ENCODE data around the gene PRKAB2. TPM values are rescaled to one million over a fixed set of nuclear protein-coding genes. Genes with fewer than 3 reads are reported as not detected.
A peak's percentile ranks its signal among the peaks of the same experiment; 100 is the strongest.

PRKAB2 gene
- total and polyA plus RNA-seq, 4 donors, result 13.6 to 24.8 (median 14.3) TPM

GRCh38 chr1:147110872-147111271 is 61.4 kb downstream of the PRKAB2 start (continued):
- no peak for TF ChIP-seq CTCF (IDR thresholded peaks at IDR 0.05; ENCODE audit: low read depth, low read length, missing input control)
- peak; percentile 66 for TF ChIP-seq SP1 (IDR thresholded peaks at IDR 0.05)
- peak; percentile 63 to 78 for TF ChIP-seq HNF4A (conservative IDR thresholded peaks at IDR 0.05)
- peak; percentile 80 to 83 for TF ChIP-seq RXRA (IDR thresholded peaks at IDR 0.05)
- TF ChIP-seq ATF3 (IDR thresholded peaks at IDR 0.05), result no peak

DNA sequence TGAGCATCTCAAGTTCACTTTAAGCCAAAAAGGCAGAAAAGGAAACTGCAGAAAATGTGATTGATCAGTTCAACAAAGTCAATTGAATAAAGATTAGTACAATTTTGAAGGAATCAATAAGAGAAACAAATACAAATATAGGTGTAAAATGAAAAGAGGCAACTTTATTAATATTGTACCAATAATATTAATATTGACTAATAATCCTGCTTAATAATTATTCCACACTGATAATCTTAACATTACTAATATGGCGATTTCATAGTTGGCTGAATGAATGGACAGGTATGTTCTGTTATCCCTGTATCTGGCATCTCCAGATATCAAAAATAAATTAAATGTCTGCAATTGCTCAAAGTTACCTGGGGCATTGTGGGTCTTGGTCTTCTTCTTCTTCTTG is 61.8 kb downstream of the PRKAB2 start:
- Histone ChIP-seq H3K36me3 (ENCODE audit: control insufficient read depth in 4 of 4, insufficient read depth in 3 of 4, low read depth in 1 of 4, low read length in 3 of 4) (peaks cover 0 to 13% (median 2%) of the 10 kb centered on the region in 4 donors), H3K27me3 (ENCODE audit: control insufficient read depth in 4 of 4, insufficient read depth in 4 of 4, low read length in 3 of 4) (no peaks in the 10 kb centered on the region), H3K27ac (ENCODE audit: low read depth in 1 of 2, low read length in 2 of 2) (peak overlapping the region; percentile 66 to 72), H3K4me3 (ENCODE audit: low read depth in 1 of 3, low read length in 3 of 3) (peak overlapping the region; percentile 26 to 64 (median 54)), H3K4me1 (ENCODE audit: control insufficient read depth in 4 of 4, insufficient read depth in 4 of 4, low read length in 3 of 4) (peaks cover 6 to 72% (median 41%) of the 10 kb centered on the region in 4 donors), H3K9ac (ENCODE audit: low read depth in 1 of 2, low read length in 2 of 2) (peak overlapping the region in 1 of 2 donors; percentile 63), H3K9me3 (ENCODE audit: control insufficient read depth in 4 of 4, low read length in 3 of 4) (no peaks in the 10 kb centered on the region)
- 65% methylated on average over 1 of the region's 1 CpG for WGBS
- TF ChIP-seq RAD21 (IDR thresholded peaks at IDR 0.05), result no peak
- TF ChIP-seq FOXA2 (IDR thresholded peaks at IDR 0.05), result no peak
- TF ChIP-seq NR2F2 (IDR thresholded peaks at IDR 0.05), result no peak
- TF ChIP-seq SP1 (IDR thresholded peaks at IDR 0.05), result no peak
- no peak for TF ChIP-seq EGR1 (IDR thresholded peaks at IDR 0.05; ENCODE audit: low read depth in 2 of 2)
- no peak for TF ChIP-seq HNF4G (IDR thresholded peaks at IDR 0.05)
- TF ChIP-seq ZBTB33 (IDR thresholded peaks at IDR 0.05), result no peak
- TF ChIP-seq GABPA (IDR thresholded peaks at IDR 0.05 in 1 of 2, conservative IDR thresholded peaks at IDR 0.05 in 1 of 2), result no peak
- TF ChIP-seq, protein P1, sequence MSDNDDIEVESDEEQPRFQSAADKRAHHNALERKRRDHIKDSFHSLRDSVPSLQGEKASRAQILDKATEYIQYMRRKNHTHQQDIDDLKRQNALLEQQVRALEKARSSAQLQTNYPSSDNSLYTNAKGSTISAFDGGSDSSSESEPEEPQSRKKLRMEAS (IDR thresholded peaks at IDR 0.05), result no peak
- TF ChIP-seq FOXA1 (IDR thresholded peaks at IDR 0.05), result no peak
- no peak for DNase-seq (ENCODE audit: low spot score)

- Histone ChIP-seq H3K27me3 (ENCODE audit: control insufficient read depth in 4 of 4, insufficient read depth in 4 of 4, low read length in 3 of 4) (no peaks in the 10 kb centered on the region), H3K4me3 (ENCODE audit: low read depth in 1 of 3, low read length in 3 of 3) (peak overlapping the region; percentile 9 to 64 (median 54)), H3K27ac (ENCODE audit: low read depth in 1 of 2, low read length in 2 of 2) (peak overlapping the region; percentile 66 to 72), H3K36me3 (ENCODE audit: control insufficient read depth in 4 of 4, insufficient read depth in 3 of 4, low read depth in 1 of 4, low read length in 3 of 4) (peaks cover 0 to 13% (median 2%) of the 10 kb centered on the region in 4 donors), H3K9ac (ENCODE audit: low read depth in 1 of 2, low read length in 2 of 2) (peak overlapping the region in 1 of 2 donors; percentile 33), H3K4me1 (ENCODE audit: control insufficient read depth in 4 of 4, insufficient read depth in 4 of 4, low read length in 3 of 4) (peaks cover 6 to 67% (median 39%) of the 10 kb centered on the region in 4 donors), H3K9me3 (ENCODE audit: control insufficient read depth in 4 of 4, low read length in 3 of 4) (no peaks in the 10 kb centered on the region)
- no peak for DNase-seq (ENCODE audit: low spot score)
- WGBS, result 21% methylated on average over 4 of the region's 4 CpGs
- TF ChIP-seq SP1 (IDR thresholded peaks at IDR 0.05), result peak; percentile 91
- peak; percentile 88 to 97 for TF ChIP-seq RXRA (IDR thresholded peaks at IDR 0.05)
- TF ChIP-seq JUND (IDR thresholded peaks at IDR 0.05), result peak in 1 of 2 donors; percentile 67
- TF ChIP-seq, protein P2, sequence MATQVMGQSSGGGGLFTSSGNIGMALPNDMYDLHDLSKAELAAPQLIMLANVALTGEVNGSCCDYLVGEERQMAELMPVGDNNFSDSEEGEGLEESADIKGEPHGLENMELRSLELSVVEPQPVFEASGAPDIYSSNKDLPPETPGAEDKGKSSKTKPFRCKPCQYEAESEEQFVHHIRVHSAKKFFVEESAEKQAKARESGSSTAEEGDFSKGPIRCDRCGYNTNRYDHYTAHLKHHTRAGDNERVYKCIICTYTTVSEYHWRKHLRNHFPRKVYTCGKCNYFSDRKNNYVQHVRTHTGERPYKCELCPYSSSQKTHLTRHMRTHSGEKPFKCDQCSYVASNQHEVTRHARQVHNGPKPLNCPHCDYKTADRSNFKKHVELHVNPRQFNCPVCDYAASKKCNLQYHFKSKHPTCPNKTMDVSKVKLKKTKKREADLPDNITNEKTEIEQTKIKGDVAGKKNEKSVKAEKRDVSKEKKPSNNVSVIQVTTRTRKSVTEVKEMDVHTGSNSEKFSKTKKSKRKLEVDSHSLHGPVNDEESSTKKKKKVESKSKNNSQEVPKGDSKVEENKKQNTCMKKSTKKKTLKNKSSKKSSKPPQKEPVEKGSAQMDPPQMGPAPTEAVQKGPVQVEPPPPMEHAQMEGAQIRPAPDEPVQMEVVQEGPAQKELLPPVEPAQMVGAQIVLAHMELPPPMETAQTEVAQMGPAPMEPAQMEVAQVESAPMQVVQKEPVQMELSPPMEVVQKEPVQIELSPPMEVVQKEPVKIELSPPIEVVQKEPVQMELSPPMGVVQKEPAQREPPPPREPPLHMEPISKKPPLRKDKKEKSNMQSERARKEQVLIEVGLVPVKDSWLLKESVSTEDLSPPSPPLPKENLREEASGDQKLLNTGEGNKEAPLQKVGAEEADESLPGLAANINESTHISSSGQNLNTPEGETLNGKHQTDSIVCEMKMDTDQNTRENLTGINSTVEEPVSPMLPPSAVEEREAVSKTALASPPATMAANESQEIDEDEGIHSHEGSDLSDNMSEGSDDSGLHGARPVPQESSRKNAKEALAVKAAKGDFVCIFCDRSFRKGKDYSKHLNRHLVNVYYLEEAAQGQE (IDR thresholded peaks at IDR 0.05), result no peak
- peak; percentile 50 for TF ChIP-seq YY1 (IDR thresholded peaks at IDR 0.05)
- TF ChIP-seq NR2F2 (IDR thresholded peaks at IDR 0.05), result no peak
- TF ChIP-seq RAD21 (IDR thresholded peaks at IDR 0.05), result peak in 1 of 2 donors; percentile 44
- TF ChIP-seq, protein P1 (IDR thresholded peaks at IDR 0.05), result peak; percentile 41
- no peak for TF ChIP-seq TAF1 (conservative IDR thresholded peaks at IDR 0.05)
- TF ChIP-seq ZBTB33 (IDR thresholded peaks at IDR 0.05), result peak; percentile 58
- no peak for TF ChIP-seq EGR1 (IDR thresholded peaks at IDR 0.05; ENCODE audit: low read depth in 2 of 2)
- TF ChIP-seq FOXA2 (IDR thresholded peaks at IDR 0.05), result peak; percentile 43
- TF ChIP-seq FOXA1 (IDR thresholded peaks at IDR 0.05), result peak; percentile 18
- TF ChIP-seq HNF4A (conservative IDR thresholded peaks at IDR 0.05), result peak; percentile 47 to 68
Observed at GRCh38 chr1:147109762-147110161, 62.5 kb downstream of the PRKAB2 start.
